ENCODE results near the gene RAD23A.
"Not testable (repeated sequence)": the region's sequence is repeated elsewhere in the genome, so short reads cannot be mapped to it uniquely, and the experiment has no call there.

The RAD23A gene

GRCh38 chr19:12955575-12955974 lies 9.9 kb downstream of the RAD23A start:
- not testable (repeated sequence) for DNase-seq (ENCODE audit: low read depth, low spot score)

GRCh38 chr19:12955996-12956395 lies 10.3 kb downstream of the RAD23A start:
- no peak for DNase-seq (ENCODE audit: low read depth, low spot score)

DNA sequence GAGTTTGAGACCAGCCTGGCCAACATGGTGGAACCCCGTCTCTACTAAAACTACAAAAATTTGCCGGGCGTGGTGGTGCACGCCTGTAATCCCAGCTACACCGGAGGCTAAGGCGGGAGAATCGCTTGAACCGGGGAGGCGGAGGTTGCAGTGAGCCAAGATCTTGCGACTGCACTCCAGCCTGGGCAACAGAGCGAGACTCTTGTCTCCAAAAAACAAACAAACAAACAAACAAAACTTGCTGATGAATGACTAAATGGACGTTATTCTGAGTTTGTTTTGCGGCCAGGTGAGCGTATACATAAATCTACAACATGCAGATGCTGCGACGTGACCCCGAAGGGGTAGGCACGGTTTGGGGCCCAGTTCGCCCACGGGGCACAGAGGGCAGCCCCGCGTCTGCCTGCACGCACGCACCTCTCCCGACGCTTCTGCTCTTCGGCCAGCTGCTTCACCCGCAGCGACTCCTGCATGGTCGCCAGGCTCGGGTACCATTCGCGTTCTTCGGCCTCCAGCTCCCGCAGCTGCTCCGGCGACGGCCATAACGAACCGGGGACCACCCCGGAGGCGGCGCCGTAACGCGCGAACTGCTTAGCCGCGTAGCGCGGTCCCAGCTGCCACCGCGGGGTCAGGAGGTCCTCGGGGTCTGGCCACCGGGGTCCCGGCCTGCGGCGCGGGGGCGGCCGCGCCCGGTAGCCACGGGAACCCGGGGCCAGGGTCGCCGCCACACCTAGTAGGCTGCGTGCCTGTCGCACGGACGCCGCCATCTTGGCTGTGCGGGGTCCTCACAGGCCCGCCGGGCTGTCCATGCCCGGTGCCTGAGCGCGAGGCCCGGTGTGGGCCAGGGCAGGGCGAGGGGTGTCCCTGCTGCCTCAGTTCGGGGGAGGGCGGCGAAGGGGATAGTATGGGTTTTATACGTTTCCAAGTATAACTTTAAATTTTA lies 11.1 kb downstream of the RAD23A start, which contains the start of gene GADD45GIP1:
TSS of gene GADD45GIP1 (minus strand) at position 778 of the 943 bp plus-strand sequence. CDS start at position 767, 11 bp downstream.
- peak; percentile 62 for DNase-seq (ENCODE audit: low read depth, low spot score)

GRCh38 chr19:12957389-12957952 lies 11.8 kb downstream of the RAD23A start:
- not testable (repeated sequence) for DNase-seq (ENCODE audit: low read depth, low spot score)

GRCh38 chr19:12959481-12959880 lies 13.8 kb downstream of the RAD23A start:
- no peak for DNase-seq (ENCODE audit: low read depth, low spot score)

- DNase-seq (ENCODE audit: low read depth, low spot score) = peak; percentile 61
These were observed 19.6 kb downstream of the RAD23A start for GRCh38 chr19:12965017-12965811.

GRCh38 chr19:12965812-12966135 lies 20.1 kb downstream of the RAD23A start:
- no peak for DNase-seq (ENCODE audit: low read depth, low spot score)

- DNase-seq (ENCODE audit: low read depth, low spot score) = no peak
These were observed 22.2 kb downstream of the RAD23A start for GRCh38 chr19:12967907-12968306.

DNA sequence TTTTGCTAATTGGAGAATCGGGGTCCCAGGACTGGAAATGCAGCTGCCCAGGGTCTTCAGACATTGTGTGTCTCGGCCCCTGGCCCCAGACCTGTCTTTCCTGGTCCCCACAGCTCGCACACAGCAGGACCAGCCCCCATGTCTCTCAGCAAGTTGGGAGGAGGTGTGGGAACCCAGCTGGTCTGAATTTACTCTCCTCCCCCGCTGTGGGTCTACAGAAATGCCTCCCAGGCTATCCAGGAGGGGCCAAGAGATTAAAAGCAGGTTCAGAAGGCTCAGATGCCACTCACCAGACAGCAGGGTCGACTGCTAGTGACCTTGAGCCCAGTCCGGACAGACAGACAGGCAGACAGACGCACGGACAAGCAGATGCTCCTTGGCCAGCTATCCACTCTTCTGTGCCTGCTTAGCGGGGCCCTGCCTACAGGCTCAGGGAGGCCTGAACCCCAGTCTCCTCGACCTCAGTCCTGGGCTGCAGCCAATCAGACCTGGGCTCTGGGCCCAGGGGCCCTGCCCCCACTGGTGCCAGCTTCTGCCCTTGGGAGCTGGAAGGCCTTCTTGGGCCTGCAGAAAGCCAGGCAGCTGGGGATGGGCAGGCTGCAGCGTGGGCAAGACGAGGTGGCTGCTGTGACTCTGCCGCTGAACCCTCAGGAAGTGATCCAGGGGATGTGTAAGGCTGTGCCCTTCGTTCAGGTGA lies 23.8 kb downstream of the RAD23A start, which contains the start of gene DAND5:
TSS of gene DAND5 (plus strand) at position 285 of the 697 bp plus-strand sequence. CDS start at position 370, 85 bp downstream.
- DNase-seq (ENCODE audit: low read depth, low spot score) = no peak

GRCh38 chr19:12970070-12970820 lies 24.6 kb downstream of the RAD23A start:
- DNase-seq (ENCODE audit: low read depth, low spot score) = no peak

DNA sequence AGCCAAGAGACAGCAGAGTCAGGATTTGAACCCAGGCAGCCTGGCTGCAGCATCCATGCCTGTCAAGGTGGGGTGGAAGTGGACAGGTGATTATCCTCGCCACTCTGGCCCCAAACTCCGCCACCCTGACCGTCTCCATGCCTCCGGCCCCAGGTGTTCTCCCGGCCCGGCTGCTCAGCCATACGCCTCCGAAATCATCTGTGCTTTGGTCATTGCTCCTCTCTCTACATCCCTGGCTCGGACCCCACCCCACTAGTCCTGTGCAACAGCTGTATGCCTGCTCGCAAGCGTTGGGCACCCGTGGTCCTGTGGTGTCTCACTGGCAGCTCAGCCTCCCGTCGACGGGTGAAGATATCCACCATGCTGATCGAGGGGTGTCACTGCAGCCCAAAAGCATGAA lies 27.6 kb downstream of the RAD23A start:
- DNase-seq (ENCODE audit: low read depth, low spot score) = no peak

DNA sequence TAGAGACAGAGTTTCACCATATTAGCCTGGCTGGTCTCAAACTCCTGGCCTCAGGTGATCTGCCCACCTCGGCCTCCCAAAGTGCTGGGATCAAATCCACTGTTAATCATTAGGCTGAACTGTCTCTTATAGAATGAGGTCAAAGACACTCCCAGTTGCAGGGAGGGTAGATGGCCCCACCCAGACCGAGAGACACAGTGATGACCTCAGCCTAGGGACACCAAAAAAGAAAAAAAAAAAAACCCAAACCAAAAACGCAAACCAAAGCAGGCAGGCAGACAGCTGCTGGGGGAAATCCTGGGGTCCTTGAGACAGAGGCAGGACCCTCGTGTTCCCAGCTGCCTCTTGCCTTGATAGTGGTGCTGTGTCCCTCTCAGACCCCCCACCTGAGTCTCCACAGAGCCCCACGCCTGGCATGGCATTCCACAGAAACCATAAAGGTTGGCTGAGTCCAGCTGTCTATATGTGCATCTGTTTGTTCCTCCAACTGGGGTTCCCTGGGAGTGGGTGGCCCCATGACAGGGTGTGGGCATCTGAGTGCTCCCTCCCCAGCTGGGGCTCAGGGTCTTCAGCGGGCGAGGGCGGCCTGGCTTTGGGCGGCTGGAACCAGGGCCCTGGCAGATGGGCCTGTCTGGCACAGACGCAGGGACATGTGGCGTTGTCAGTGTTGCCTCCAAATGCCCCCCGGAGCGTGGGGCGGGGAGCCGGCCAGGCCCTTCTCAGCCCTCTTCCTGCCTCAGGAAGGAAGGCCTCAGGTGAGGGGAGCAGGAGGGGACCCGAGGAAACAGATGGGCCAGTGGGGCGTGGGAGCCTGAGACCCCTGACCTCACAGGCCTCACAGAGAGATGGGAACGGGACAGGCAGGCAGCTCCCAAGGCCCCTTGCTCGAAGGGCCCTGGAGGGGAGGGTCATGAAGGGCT lies 28.9 kb downstream of the RAD23A start:
- DNase-seq (ENCODE audit: low read depth, low spot score) = no peak

GRCh38 chr19:12975221-12975741 lies 29.6 kb downstream of the RAD23A start:
- no peak for DNase-seq (ENCODE audit: low read depth, low spot score)

- not testable (repeated sequence) for DNase-seq (ENCODE audit: low read depth, low spot score)
These were observed 30.4 kb downstream of the RAD23A start for GRCh38 chr19:12976109-12976508.

GRCh38 chr19:12979974-12980373 lies 34.3 kb downstream of the RAD23A start:
- DNase-seq (ENCODE audit: low read depth, low spot score) = no peak

DNA sequence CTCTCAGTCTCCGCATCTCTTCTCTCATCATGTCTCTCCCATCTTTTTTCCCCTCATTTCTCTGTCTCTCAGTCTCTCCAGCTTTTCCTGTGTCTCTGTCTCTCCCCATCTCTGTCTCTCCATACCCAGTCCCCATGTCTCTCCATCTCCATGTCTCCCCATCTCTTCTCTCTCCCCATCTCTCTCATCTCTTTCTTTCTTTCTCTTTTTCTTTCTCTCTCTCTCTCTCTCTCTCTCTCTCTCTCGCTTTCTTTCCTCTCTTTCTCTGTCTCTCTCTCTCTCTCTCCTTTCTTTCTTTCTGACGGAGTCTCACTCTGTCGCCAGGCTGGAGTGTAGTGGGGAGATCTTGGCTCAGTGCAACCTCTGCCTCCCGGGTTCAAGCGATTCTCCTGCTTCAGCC lies 37.0 kb downstream of the RAD23A start:
- DNase-seq (ENCODE audit: low read depth, low spot score) = no peak

DNA sequence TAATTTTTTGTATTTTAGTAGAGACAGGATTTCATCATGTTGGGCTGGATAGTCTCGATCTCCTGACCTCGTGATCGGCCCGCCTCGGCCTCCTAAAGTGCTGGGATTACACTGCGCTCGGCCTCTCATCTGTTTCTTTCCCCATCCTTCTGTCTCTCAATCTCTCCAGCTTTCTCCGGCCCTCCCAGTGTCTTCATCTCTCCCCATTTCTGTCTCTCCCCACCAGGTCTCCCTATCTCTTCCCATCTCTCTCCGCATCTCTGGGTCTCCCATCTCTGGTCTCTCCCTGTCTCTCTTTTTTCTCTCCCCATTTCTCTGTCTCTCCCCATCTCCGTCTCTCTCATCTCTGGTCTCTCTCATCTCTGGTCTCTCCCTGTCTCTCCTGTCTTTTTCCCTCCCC lies 37.4 kb downstream of the RAD23A start:
- no peak for DNase-seq (ENCODE audit: low read depth, low spot score)

DNA sequence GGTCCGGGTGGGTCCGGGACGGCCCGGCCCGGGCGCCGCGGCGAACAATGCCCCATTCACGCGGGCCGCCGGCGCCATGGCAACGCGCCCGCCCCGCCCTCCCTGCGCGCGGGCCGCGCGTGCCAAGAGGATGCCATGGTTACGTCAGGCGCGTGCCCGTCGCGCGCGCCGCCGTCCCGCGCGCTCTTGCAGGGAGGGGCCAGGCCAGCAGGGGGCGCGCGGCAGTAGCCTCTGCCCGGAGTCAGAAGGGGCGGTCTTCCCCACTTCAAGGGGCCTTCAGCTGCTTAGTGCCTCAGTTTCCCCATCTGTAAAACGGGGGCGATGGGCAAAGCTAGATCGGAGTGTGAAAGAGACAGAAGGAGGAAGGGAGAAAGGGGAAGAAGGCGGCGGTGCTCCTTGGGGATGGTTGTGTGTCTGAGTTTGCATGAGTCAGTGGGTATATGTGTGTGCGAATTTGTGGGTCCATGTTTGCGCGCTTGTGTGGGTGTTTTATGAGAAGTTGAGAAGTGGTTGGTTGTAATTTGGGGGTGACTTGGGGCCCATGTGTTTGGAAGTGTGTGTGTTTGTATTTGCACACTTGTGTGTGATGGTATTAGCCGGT lies 38.0 kb downstream of the RAD23A start:
- peak; percentile 61 for DNase-seq (ENCODE audit: low read depth, low spot score)

GRCh38 chr19:12984143-12984627 lies 38.5 kb downstream of the RAD23A start:
- DNase-seq (ENCODE audit: low read depth, low spot score) = no peak
